Measurements from ENCODE around the gene CR1.
"Not testable (repeated sequence)": the region's sequence is repeated elsewhere in the genome, so short reads cannot be mapped to it uniquely, and the experiment has no call there.

CR1 gene

DNA sequence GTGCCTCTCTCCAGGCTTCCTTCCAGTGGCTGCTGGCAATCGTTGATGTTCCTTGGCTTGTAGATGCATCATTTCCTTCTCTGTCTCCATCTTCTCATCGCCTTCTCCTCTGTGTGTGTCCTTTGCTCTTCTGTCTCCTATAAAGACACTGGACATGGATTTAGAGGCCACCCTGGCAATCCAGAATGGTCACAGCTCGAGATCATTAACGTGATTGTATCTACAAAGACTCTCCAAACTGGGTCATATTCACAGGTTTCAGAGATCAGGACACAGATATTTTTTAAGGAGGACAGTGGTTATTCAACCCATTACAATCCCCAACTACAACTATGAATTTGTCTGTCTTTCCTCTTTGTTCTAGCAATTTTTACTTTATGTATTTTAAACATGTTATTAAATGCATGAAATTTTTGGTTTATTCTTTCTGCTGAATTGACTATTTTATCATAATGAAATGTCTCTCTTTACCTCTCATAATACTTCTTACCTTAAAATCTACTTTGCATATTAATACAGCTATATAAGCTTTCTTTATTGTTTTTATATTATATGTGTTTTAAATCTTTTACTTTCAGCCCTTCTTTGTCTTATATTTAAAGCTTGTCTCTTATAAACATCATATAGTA is 22.8 kb downstream of the CR1 start:
- no peaks in the 10 kb centered on the region for H3K27me3 ChIP-seq (ENCODE audit: control insufficient read depth in 3 of 3, insufficient read depth in 3 of 3, low read depth in 1 of 3, low read length in 3 of 3)
- no peak overlapping the region for H2BK120ac ChIP-seq (ENCODE audit: low read depth, low read length)
- no peak overlapping the region for H3K4me3 ChIP-seq (ENCODE audit: low read length in 2 of 2)
- no peaks in the 10 kb centered on the region for H3K9me3 ChIP-seq (replicated peaks in 1 of 2; ENCODE audit: control insufficient read depth in 2 of 2, insufficient read depth in 1 of 2, low read depth in 1 of 2, low read length in 2 of 2)
- H3K14ac ChIP-seq (ENCODE audit: low read length) = no peak overlapping the region
- no peaks in the 10 kb centered on the region for H3K79me1 ChIP-seq (ENCODE audit: low read depth, low read length)
- no peak overlapping the region for H4K8ac ChIP-seq (ENCODE audit: low read depth, low read length)
- no peak overlapping the region for H2AK5ac ChIP-seq (ENCODE audit: low read depth, low read length)
- WGBS, 2 donors (ENCODE audit: extremely low coverage in 2 of 2, insufficient read length in 2 of 2, insufficient replicate concordance in 1 of 2) = no CpG with 5 or more reads among the region's 4 CpGs
- no peak overlapping the region for H3K18ac ChIP-seq (ENCODE audit: low read length)
- no peak overlapping the region for H3K9ac ChIP-seq (ENCODE audit: low read depth, low read length, poor library complexity)
- no peak overlapping the region for H2BK5ac ChIP-seq (ENCODE audit: low read length)
- H2BK12ac ChIP-seq (ENCODE audit: low read length) = no peak overlapping the region
- no peak overlapping the region for H3K27ac ChIP-seq (replicated peaks; ENCODE audit: low read length)
- no peak overlapping the region for H2BK15ac ChIP-seq (ENCODE audit: low read length)
- no peak overlapping the region for H4K91ac ChIP-seq (ENCODE audit: low read depth, low read length, poor library complexity)
- no peaks in the 10 kb centered on the region for H3K4me1 ChIP-seq (ENCODE audit: control insufficient read depth in 2 of 2, insufficient read depth in 1 of 2, low read depth in 1 of 2, low read length in 2 of 2)
- no peak overlapping the region for H3K4ac ChIP-seq (ENCODE audit: low read length)
- no peak overlapping the region for H2AFZ ChIP-seq (ENCODE audit: low read length)
- no peaks in the 10 kb centered on the region for H3K36me3 ChIP-seq (replicated peaks in 1 of 2; ENCODE audit: control insufficient read depth in 2 of 2, insufficient read depth in 2 of 2, low read length in 2 of 2)
- no peak overlapping the region for H3K23ac ChIP-seq (ENCODE audit: low read depth, low read length, poor library complexity)
- no peak overlapping the region for H3K4me2 ChIP-seq (ENCODE audit: insufficient read depth, low read length, poor library complexity, severe bottlenecking)
- no peak for DNase-seq (ENCODE audit: low spot score)

DNA sequence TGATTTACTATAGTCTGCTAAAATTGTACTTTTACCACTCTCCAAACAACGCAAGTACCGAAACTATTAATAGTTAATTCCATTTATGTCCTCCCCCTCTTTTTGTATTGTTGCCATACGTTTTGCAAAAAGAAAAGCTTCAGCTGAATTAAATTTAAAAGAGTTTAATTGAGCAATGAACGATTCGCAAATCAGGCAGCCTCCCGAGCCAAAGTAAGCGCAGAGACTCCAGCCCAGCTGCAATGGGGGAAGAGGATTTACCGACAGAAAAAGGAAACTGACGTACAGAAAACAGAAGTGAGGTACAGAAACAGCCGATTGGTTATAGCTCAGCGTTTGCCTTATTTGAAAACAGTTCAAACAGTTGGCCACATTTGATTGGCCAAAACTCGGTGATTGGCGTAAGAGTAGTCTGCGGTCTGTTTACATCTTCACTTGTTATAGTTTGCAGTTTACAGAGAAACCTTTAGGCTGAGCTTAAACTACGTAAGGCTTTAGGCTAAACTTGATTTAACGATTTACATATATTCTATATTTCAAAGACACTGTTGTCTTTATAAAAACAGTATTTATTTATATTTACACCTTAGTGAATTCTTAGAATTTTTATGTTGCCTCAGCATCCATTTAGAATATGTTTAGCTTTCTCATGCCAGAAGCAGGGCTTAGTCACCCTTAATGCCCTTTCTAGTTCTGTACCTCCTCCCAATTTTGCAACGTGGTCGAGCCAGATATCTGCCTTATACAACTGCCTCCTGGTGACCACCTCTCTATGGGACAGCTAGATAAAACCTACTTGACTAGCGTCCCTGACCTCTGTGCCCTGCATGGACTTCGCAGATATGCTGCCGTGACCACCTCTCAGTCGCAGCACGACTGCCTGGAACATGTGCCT is 23.8 kb downstream of the CR1 start:
- Histone ChIP-seq H3K79me1 (ENCODE audit: low read depth, low read length) (no peaks in the 10 kb centered on the region), H2BK15ac (ENCODE audit: low read length) (no peak overlapping the region), H2AK5ac (ENCODE audit: low read depth, low read length) (no peak overlapping the region), H3K4me2 (ENCODE audit: insufficient read depth, low read length, poor library complexity, severe bottlenecking) (no peak overlapping the region), H3K18ac (ENCODE audit: low read length) (no peak overlapping the region), H2AFZ (ENCODE audit: low read length) (no peak overlapping the region), H3K9me3 (replicated peaks in 1 of 2; ENCODE audit: control insufficient read depth in 2 of 2, insufficient read depth in 1 of 2, low read depth in 1 of 2, low read length in 2 of 2) (no peaks in the 10 kb centered on the region), H3K27ac (replicated peaks; ENCODE audit: low read length) (no peak overlapping the region), H4K91ac (ENCODE audit: low read depth, low read length, poor library complexity) (no peak overlapping the region), H3K4me1 (ENCODE audit: control insufficient read depth in 2 of 2, insufficient read depth in 1 of 2, low read depth in 1 of 2, low read length in 2 of 2) (no peaks in the 10 kb centered on the region), H3K23ac (ENCODE audit: low read depth, low read length, poor library complexity) (no peak overlapping the region), H3K4me3 (ENCODE audit: low read length in 2 of 2) (no peak overlapping the region), H3K14ac (ENCODE audit: low read length) (no peak overlapping the region), H3K36me3 (replicated peaks in 1 of 2; ENCODE audit: control insufficient read depth in 2 of 2, insufficient read depth in 2 of 2, low read length in 2 of 2) (no peaks in the 10 kb centered on the region), H2BK120ac (ENCODE audit: low read depth, low read length) (no peak overlapping the region), H2BK5ac (ENCODE audit: low read length) (no peak overlapping the region), H3K27me3 (ENCODE audit: control insufficient read depth in 3 of 3, insufficient read depth in 3 of 3, low read depth in 1 of 3, low read length in 3 of 3) (no peaks in the 10 kb centered on the region), H2BK12ac (ENCODE audit: low read length) (no peak overlapping the region), H3K9ac (ENCODE audit: low read depth, low read length, poor library complexity) (no peak overlapping the region), H4K8ac (ENCODE audit: low read depth, low read length) (no peak overlapping the region), H3K4ac (ENCODE audit: low read length) (no peak overlapping the region)
- no CpG with 5 or more reads among the region's 23 CpGs for WGBS, 2 donors (ENCODE audit: extremely low coverage in 2 of 2, insufficient read length in 2 of 2, insufficient replicate concordance in 1 of 2)
- no peak for DNase-seq (ENCODE audit: low spot score)

DNA sequence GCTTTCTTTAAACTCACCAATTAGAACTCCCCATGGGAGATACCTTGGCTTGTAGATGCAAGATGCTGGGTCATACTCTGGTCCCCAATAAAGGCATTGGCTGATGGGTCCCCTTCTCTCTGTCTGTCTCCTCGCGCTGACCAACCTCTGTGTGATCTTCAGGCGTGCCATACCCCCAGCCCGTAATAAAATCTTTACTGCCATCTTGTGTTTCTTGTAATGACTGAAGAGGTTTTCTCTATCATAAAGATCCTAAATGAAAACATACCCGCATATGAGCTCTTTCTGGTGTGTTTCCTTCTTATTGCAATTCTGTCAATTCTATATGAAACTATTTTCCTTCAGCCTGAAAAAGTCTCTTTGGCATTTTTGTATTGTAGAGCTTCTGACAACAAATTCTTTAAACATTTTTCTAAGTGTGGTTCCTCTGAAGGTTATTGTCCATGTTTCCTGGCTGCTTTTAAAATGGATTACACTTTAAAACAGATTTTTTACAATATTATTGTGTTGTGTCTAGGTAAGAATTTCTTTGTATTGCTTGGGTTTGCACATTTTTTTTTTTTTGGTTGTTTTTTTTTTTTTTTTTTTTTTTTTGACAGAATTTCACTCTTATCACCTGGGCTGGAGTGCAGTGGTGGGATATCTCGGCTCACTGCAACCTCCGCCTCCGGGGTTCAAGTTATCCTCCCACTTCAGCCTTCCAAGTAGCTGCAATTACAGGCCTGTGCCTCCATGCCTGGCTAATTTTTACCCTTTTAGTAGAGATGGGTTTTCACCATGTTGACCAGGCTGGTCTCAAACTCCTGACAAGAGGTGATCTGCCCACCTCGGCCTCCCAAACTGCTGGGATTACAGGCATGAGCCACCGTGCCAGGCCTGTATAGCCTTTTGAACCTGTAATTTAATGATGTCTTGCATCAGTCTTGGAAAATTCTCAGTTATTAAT is 24.7 kb downstream of the CR1 start:
- H2BK15ac ChIP-seq (ENCODE audit: low read length); H3K4me2 ChIP-seq (ENCODE audit: insufficient read depth, low read length, poor library complexity, severe bottlenecking); H2AFZ ChIP-seq (ENCODE audit: low read length); H3K9me3 ChIP-seq (replicated peaks in 1 of 2; ENCODE audit: control insufficient read depth in 2 of 2, insufficient read depth in 1 of 2, low read depth in 1 of 2, low read length in 2 of 2); H3K18ac ChIP-seq (ENCODE audit: low read length); H3K14ac ChIP-seq (ENCODE audit: low read length); H3K27ac ChIP-seq (replicated peaks; ENCODE audit: low read length); H3K23ac ChIP-seq (ENCODE audit: low read depth, low read length, poor library complexity); H4K8ac ChIP-seq (ENCODE audit: low read depth, low read length); H3K4me3 ChIP-seq (ENCODE audit: low read length in 2 of 2); H3K9ac ChIP-seq (ENCODE audit: low read depth, low read length, poor library complexity); H2BK5ac ChIP-seq (ENCODE audit: low read length); H3K27me3 ChIP-seq (ENCODE audit: control insufficient read depth in 3 of 3, insufficient read depth in 3 of 3, low read depth in 1 of 3, low read length in 3 of 3); H2BK120ac ChIP-seq (ENCODE audit: low read depth, low read length); H3K4ac ChIP-seq (ENCODE audit: low read length); H2BK12ac ChIP-seq (ENCODE audit: low read length); H4K91ac ChIP-seq (ENCODE audit: low read depth, low read length, poor library complexity); H3K79me1 ChIP-seq (ENCODE audit: low read depth, low read length); DNase-seq (ENCODE audit: low spot score); H3K4me1 ChIP-seq (ENCODE audit: control insufficient read depth in 2 of 2, insufficient read depth in 1 of 2, low read depth in 1 of 2, low read length in 2 of 2); H3K36me3 ChIP-seq (replicated peaks in 1 of 2; ENCODE audit: control insufficient read depth in 2 of 2, insufficient read depth in 2 of 2, low read length in 2 of 2); H2AK5ac ChIP-seq (ENCODE audit: low read depth, low read length): not testable (repeated sequence)
- WGBS, 2 donors (ENCODE audit: extremely low coverage in 2 of 2, insufficient read length in 2 of 2, insufficient replicate concordance in 1 of 2) = no CpG with 5 or more reads among the region's 10 CpGs
